NCI-H1694 treated with DMSO at 0.1 percent for 48 hours (cell line): Measurements from ENCODE around the gene EYA2.
A peak's percentile ranks its signal among the peaks of the same experiment; 100 is the strongest.

Experiments
- DNase-seq: peaks from one replicate; lab custom pipeline; 2025; lab: John Stamatoyannopoulos, UW

EYA2 gene

GRCh38 chr20:47141941-47142773 is 247.5 kb downstream of the EYA2 start:
- DNase-seq: no peak

- DNase-seq: no peak
These were observed 248.1 kb downstream of the EYA2 start for GRCh38 chr20:47142774-47143170.

- DNase-seq: no peak
These were observed 249.0 kb downstream of the EYA2 start for GRCh38 chr20:47143657-47144056.

GRCh38 chr20:47144463-47144862 is 249.8 kb downstream of the EYA2 start:
- DNase-seq: no peak

- no peak for DNase-seq
These were observed 252.0 kb downstream of the EYA2 start for GRCh38 chr20:47146686-47147085.

GRCh38 chr20:47148059-47148458 is 253.4 kb downstream of the EYA2 start:
- no peak for DNase-seq

- DNase-seq: no peak
These were observed 255.3 kb downstream of the EYA2 start for GRCh38 chr20:47149939-47150338.

GRCh38 chr20:47150403-47151152 is 255.9 kb downstream of the EYA2 start:
- peak; percentile 35 for DNase-seq

GRCh38 chr20:47152068-47152467 is 257.4 kb downstream of the EYA2 start:
- no peak for DNase-seq

GRCh38 chr20:47154089-47154488 is 259.4 kb downstream of the EYA2 start:
- no peak for DNase-seq

GRCh38 chr20:47156301-47157137 is 261.9 kb downstream of the EYA2 start:
- no peak for DNase-seq

- no peak for DNase-seq
These were observed 264.5 kb downstream of the EYA2 start for GRCh38 chr20:47159166-47159565.

- no peak for DNase-seq
These were observed 265.6 kb downstream of the EYA2 start for GRCh38 chr20:47160240-47160639.

- no peak for DNase-seq
These were observed 266.3 kb downstream of the EYA2 start for GRCh38 chr20:47160992-47161391.

- DNase-seq: no peak
These were observed 266.8 kb downstream of the EYA2 start for GRCh38 chr20:47161411-47161810.

- no peak for DNase-seq
These were observed 269.5 kb downstream of the EYA2 start for GRCh38 chr20:47164140-47164539.

GRCh38 chr20:47165376-47165865 is 270.8 kb downstream of the EYA2 start:
- no peak for DNase-seq

GRCh38 chr20:47167846-47168245 is 273.2 kb downstream of the EYA2 start:
- DNase-seq: no peak

- no peak for DNase-seq
These were observed 277.9 kb downstream of the EYA2 start for GRCh38 chr20:47172579-47172978.

GRCh38 chr20:47173596-47174216 is 279.1 kb downstream of the EYA2 start:
- no peak for DNase-seq

- DNase-seq: no peak
These were observed 280.0 kb downstream of the EYA2 start for GRCh38 chr20:47174456-47175243.
